KOPT-K1 (cell line): ENCODE data around the gene OSGEP.

Experiments used
- H3K27ac ChIP-seq: fragments of 200-600 bp; sonication (generic); 2 replicates; pipeline ENCODE4 v1.5.1; 2016; ENCODE audit warnings: antibody characterized with exemption, mild to moderate bottlenecking, low read depth, low read length; ENCODE audit not compliant: poor library complexity, severe bottlenecking
- H3K36me3 ChIP-seq: fragments of 200-600 bp; sonication (generic); 2 replicates; pipeline ENCODE4 v1.5.1; 2017; ENCODE audit warnings: antibody characterized with exemption, mild to moderate bottlenecking, low read length, moderate library complexity; ENCODE audit not compliant: insufficient read depth
- H3K9me3 ChIP-seq: fragments of 200-600 bp; sonication (generic); 2 replicates; pipeline ENCODE4 v1.5.1; 2017; ENCODE audit warnings: antibody characterized with exemption, low read length, mild to moderate bottlenecking; ENCODE audit not compliant: insufficient read depth, poor library complexity, severe bottlenecking

OSGEP gene

GRCh38 chr14:20454516-20455354, at the start of gene OSGEP, which contains the start of gene APEX1:
Gene OSGEP (minus strand): TSS chr14:20454812. CDS start chr14:20454683, 129 bp downstream.
Gene APEX1 (plus strand): TSS chr14:20455226. CDS start chr14:20455646, 420 bp downstream.
- H3K27ac ChIP-seq: peak within 1 kb of the TSS; percentile 95

GRCh38 chr14:20503898-20504297, 49.3 kb upstream of the OSGEP start:
- H3K27ac ChIP-seq: no peak overlapping the region
- H3K9me3 ChIP-seq: no peaks in the 10 kb centered on the region
- H3K36me3 ChIP-seq: no peaks in the 10 kb centered on the region

More at GRCh38 chr14:20454516-20455354, at the start of gene OSGEP, which contains the start of gene APEX1:
- Histone ChIP-seq H3K36me3 (peaks cover 70% of the 10 kb centered on the region), H3K9me3 (no peaks in the 10 kb centered on the region)

- Histone ChIP-seq H3K9me3 (no peaks in the 10 kb centered on the region), H3K27ac (no peak overlapping the region), H3K36me3 (no peaks in the 10 kb centered on the region)
Observed at GRCh38 chr14:20501346-20501745, 46.7 kb upstream of the OSGEP start.

GRCh38 chr14:20499881-20500280, 45.3 kb upstream of the OSGEP start:
- H3K27ac ChIP-seq: no peak overlapping the region
- no peaks in the 10 kb centered on the region for H3K9me3 ChIP-seq
- H3K36me3 ChIP-seq: no peaks in the 10 kb centered on the region

- Histone ChIP-seq H3K36me3 (no peaks in the 10 kb centered on the region), H3K27ac (no peak overlapping the region), H3K9me3 (no peaks in the 10 kb centered on the region)
Observed at GRCh38 chr14:20499108-20499507, 44.5 kb upstream of the OSGEP start.

GRCh38 chr14:20498622-20499021, 44.0 kb upstream of the OSGEP start:
- no peaks in the 10 kb centered on the region for H3K9me3 ChIP-seq
- H3K27ac ChIP-seq: no peak overlapping the region
- no peaks in the 10 kb centered on the region for H3K36me3 ChIP-seq

GRCh38 chr14:20494935-20495766, 40.5 kb upstream of the OSGEP start:
- Histone ChIP-seq H3K9me3 (no peaks in the 10 kb centered on the region), H3K36me3 (no peaks in the 10 kb centered on the region), H3K27ac (no peak overlapping the region)

GRCh38 chr14:20493634-20494033, 39.0 kb upstream of the OSGEP start:
- no peak overlapping the region for H3K27ac ChIP-seq
- no peaks in the 10 kb centered on the region for H3K9me3 ChIP-seq
- H3K36me3 ChIP-seq: no peaks in the 10 kb centered on the region

- Histone ChIP-seq H3K9me3 (no peaks in the 10 kb centered on the region), H3K36me3 (no peaks in the 10 kb centered on the region), H3K27ac (no peak overlapping the region)
Observed at GRCh38 chr14:20492486-20492885, 37.9 kb upstream of the OSGEP start.

- no peak overlapping the region for H3K27ac ChIP-seq
- H3K9me3 ChIP-seq: no peaks in the 10 kb centered on the region
- no peaks in the 10 kb centered on the region for H3K36me3 ChIP-seq
Observed at GRCh38 chr14:20490563-20490962, 36.0 kb upstream of the OSGEP start.

- Histone ChIP-seq H3K36me3 (no peaks in the 10 kb centered on the region), H3K27ac (no peak overlapping the region), H3K9me3 (no peaks in the 10 kb centered on the region)
Observed at GRCh38 chr14:20489093-20489994, 34.7 kb upstream of the OSGEP start.

- H3K27ac ChIP-seq: no peak overlapping the region
- no peaks in the 10 kb centered on the region for H3K36me3 ChIP-seq
- no peaks in the 10 kb centered on the region for H3K9me3 ChIP-seq
Observed at GRCh38 chr14:20487396-20487725, 32.7 kb upstream of the OSGEP start.

- no peak overlapping the region for H3K27ac ChIP-seq
- H3K9me3 ChIP-seq: no peaks in the 10 kb centered on the region
- no peaks in the 10 kb centered on the region for H3K36me3 ChIP-seq
Observed at GRCh38 chr14:20486684-20487395, 32.2 kb upstream of the OSGEP start.

- H3K9me3 ChIP-seq: no peaks in the 10 kb centered on the region
- no peaks in the 10 kb centered on the region for H3K36me3 ChIP-seq
- no peak overlapping the region for H3K27ac ChIP-seq
Observed at GRCh38 chr14:20485900-20486299, 31.3 kb upstream of the OSGEP start.
